ENCODE measurements around the gene NIPAL1.
"Not testable (repeated sequence)": the region's sequence is repeated elsewhere in the genome, so short reads cannot be mapped to it uniquely, and the experiment has no call there.

The NIPAL1 gene

GRCh38 chr4:48016141-48017107 is at the start of gene NIPAL1, which contains the start of gene CNGA1:
Gene NIPAL1 (plus strand): TSS chr4:48016772. CDS start chr4:48016840, 68 bp downstream.
Gene CNGA1 (minus strand): TSS chr4:48016681. CDS start chr4:47952689, 63,992 bp downstream.
- DNase-seq (ENCODE audit: low spot score): peak; percentile 90

- DNase-seq (ENCODE audit: low spot score): no peak
Measured at GRCh38 chr4:47968847-47969246, 47.7 kb upstream of the NIPAL1 start.

- DNase-seq (ENCODE audit: low spot score): no peak
Measured at GRCh38 chr4:47972181-47972580, 44.4 kb upstream of the NIPAL1 start.

- no peak for DNase-seq (ENCODE audit: low spot score)
Measured at GRCh38 chr4:47972721-47973120, 43.9 kb upstream of the NIPAL1 start.

- DNase-seq (ENCODE audit: low spot score): no peak
Measured at GRCh38 chr4:47974566-47974965, 42.0 kb upstream of the NIPAL1 start.

- no peak for DNase-seq (ENCODE audit: low spot score)
Measured at GRCh38 chr4:47990145-47990544, 26.4 kb upstream of the NIPAL1 start.

GRCh38 chr4:47992475-47992874 is 24.1 kb upstream of the NIPAL1 start:
- not testable (repeated sequence) for DNase-seq (ENCODE audit: low spot score)

GRCh38 chr4:47996021-47996420 is 20.6 kb upstream of the NIPAL1 start:
- DNase-seq (ENCODE audit: low spot score): no peak

- no peak for DNase-seq (ENCODE audit: low spot score)
Measured at GRCh38 chr4:48002267-48002666, 14.3 kb upstream of the NIPAL1 start.

- not testable (repeated sequence) for DNase-seq (ENCODE audit: low spot score)
Measured at GRCh38 chr4:48003568-48003967, 13.0 kb upstream of the NIPAL1 start.

- DNase-seq (ENCODE audit: low spot score): no peak
Measured at GRCh38 chr4:48005781-48006180, 10.8 kb upstream of the NIPAL1 start.

GRCh38 chr4:48008021-48008596 is 8.5 kb upstream of the NIPAL1 start:
- no peak for DNase-seq (ENCODE audit: low spot score)

- not testable (repeated sequence) for DNase-seq (ENCODE audit: low spot score)
Measured at GRCh38 chr4:48010906-48011305, 5.7 kb upstream of the NIPAL1 start.

GRCh38 chr4:48011722-48012121 is 4.8 kb upstream of the NIPAL1 start:
- no peak for DNase-seq (ENCODE audit: low spot score)

GRCh38 chr4:48012824-48013223 is 3.7 kb upstream of the NIPAL1 start:
- no peak for DNase-seq (ENCODE audit: low spot score)

- DNase-seq (ENCODE audit: low spot score): no peak
Measured at GRCh38 chr4:48015216-48015615, 1.4 kb upstream of the NIPAL1 start.

- no peak for DNase-seq (ENCODE audit: low spot score)
Measured at GRCh38 chr4:48015678-48016077, 894 bp upstream of the NIPAL1 start.

GRCh38 chr4:48017108-48017571 is 568 bp downstream of the NIPAL1 start:
- peak; percentile 56 for DNase-seq (ENCODE audit: low spot score)

- DNase-seq (ENCODE audit: low spot score): no peak
Measured at GRCh38 chr4:48018112-48018511, 1.5 kb downstream of the NIPAL1 start.

GRCh38 chr4:48021100-48021499 is 4.5 kb downstream of the NIPAL1 start:
- no peak for DNase-seq (ENCODE audit: low spot score)

- DNase-seq (ENCODE audit: low spot score): no peak
Measured at GRCh38 chr4:48022192-48022799, 5.7 kb downstream of the NIPAL1 start.

- no peak for DNase-seq (ENCODE audit: low spot score)
Measured at GRCh38 chr4:48024522-48024921, 8.0 kb downstream of the NIPAL1 start.

GRCh38 chr4:48025005-48025404 is 8.4 kb downstream of the NIPAL1 start:
- DNase-seq (ENCODE audit: low spot score): no peak
